Activated T-helper 1 cell treated with anti-CD3 and anti-CD28 coated beads, Interleukin-2, amount 50 U/mL, for 16 hours (primary cell): ENCODE results near the gene OR2L5.

Experiments used
- DNase-seq, 2 donors: peaks; one replicate each; pipeline ENCODE4 v3.0.0-alpha.2; 2020; ENCODE audit warnings: low read depth in 1 of 2, low spot score in 1 of 2

The OR2L5 gene

GRCh38 chr1:248013229-248013710 is at the start of gene OR2L5:
Gene OR2L5, plus strand, starts transcription at chr1:248013660. Its CDS starts 8,288 bp downstream, at chr1:248021948.
- DNase-seq, result no peak

GRCh38 chr1:247964933-247965332 is 48.5 kb upstream of the OR2L5 start, which contains the start of gene OR2AK2:
Gene OR2AK2, plus strand, starts transcription at chr1:247965233. Its CDS starts 144 bp downstream, at chr1:247965377.
- no peak for DNase-seq

- no peak for DNase-seq
Measured at GRCh38 chr1:247966532-247967204, 46.8 kb upstream of the OR2L5 start.

- no peak for DNase-seq
Measured at GRCh38 chr1:247992986-247993385, 20.5 kb upstream of the OR2L5 start.

GRCh38 chr1:247998811-247999210 is 14.6 kb upstream of the OR2L5 start:
- DNase-seq, result no peak

- DNase-seq, result no peak
Measured at GRCh38 chr1:248000169-248000568, 13.3 kb upstream of the OR2L5 start.

- no peak for DNase-seq
Measured at GRCh38 chr1:248007778-248008177, 5.7 kb upstream of the OR2L5 start.

- no peak for DNase-seq
Measured at GRCh38 chr1:248009681-248010080, 3.8 kb upstream of the OR2L5 start.

- no peak for DNase-seq
Measured at GRCh38 chr1:248015803-248016202, 2.3 kb downstream of the OR2L5 start.

- no peak for DNase-seq
Measured at GRCh38 chr1:248029770-248030169, 16.3 kb downstream of the OR2L5 start, which contains the start of gene OR2L2. Gene OR2L2, plus strand, starts transcription at chr1:248030070. Its CDS starts 8,198 bp downstream, at chr1:248038268.

- no peak for DNase-seq
Measured at GRCh38 chr1:248045209-248045608, 31.7 kb downstream of the OR2L5 start.

GRCh38 chr1:248046536-248046935 is 33.1 kb downstream of the OR2L5 start, which contains the start of gene OR2L3:
Gene OR2L3, plus strand, starts transcription at chr1:248046836. Its CDS starts 13,846 bp downstream, at chr1:248060682.
- no peak for DNase-seq

GRCh38 chr1:248047008-248047407 is 33.5 kb downstream of the OR2L5 start:
- no peak for DNase-seq

GRCh38 chr1:248054671-248055070 is 41.2 kb downstream of the OR2L5 start:
- DNase-seq, result no peak

GRCh38 chr1:248055261-248055660 is 41.8 kb downstream of the OR2L5 start:
- no peak for DNase-seq

- DNase-seq, result no peak
Measured at GRCh38 chr1:248065071-248065470, 51.6 kb downstream of the OR2L5 start.

GRCh38 chr1:248065604-248066003 is 52.1 kb downstream of the OR2L5 start:
- no peak for DNase-seq
